GM12872 (cell line): ENCODE measurements around the gene NRCAM.

Source experiments
- CTCF ChIP-seq: IDR thresholded peaks from 3 replicates; pipeline ENCODE4 v1.5.1; 2011; ENCODE audit warnings: low read depth, mild to moderate bottlenecking, low read length, moderate library complexity; ENCODE audit not compliant: insufficient read depth

NRCAM gene

GRCh38 chr7:108487646-108488045 is 31.4 kb upstream of the NRCAM start:
- TF ChIP-seq CTCF: no peak

GRCh38 chr7:108486291-108486966 is 30.2 kb upstream of the NRCAM start:
- no peak for TF ChIP-seq CTCF

GRCh38 chr7:108484137-108484536 is 27.9 kb upstream of the NRCAM start:
- TF ChIP-seq CTCF: no peak

- TF ChIP-seq CTCF: no peak
Observed at GRCh38 chr7:108480311-108480710, 24.1 kb upstream of the NRCAM start.

GRCh38 chr7:108479751-108480150 is 23.5 kb upstream of the NRCAM start:
- TF ChIP-seq CTCF: no peak

- no peak for TF ChIP-seq CTCF
Observed at GRCh38 chr7:108479118-108479517, 22.9 kb upstream of the NRCAM start.

- TF ChIP-seq CTCF: no peak
Observed at GRCh38 chr7:108468246-108468645, 12.0 kb upstream of the NRCAM start.

GRCh38 chr7:108467391-108467790 is 11.2 kb upstream of the NRCAM start:
- TF ChIP-seq CTCF: no peak
